CD14-positive monocyte (primary cell): ENCODE results near the gene CDKN2C. TPM values are rescaled to one million over a fixed set of nuclear protein-coding genes. Genes with fewer than 3 reads are reported as not detected.

Source experiments
- DNase-seq, 3 donors: peaks; one replicate each; pipeline ENCODE4 v3.0.0-alpha.2; 2011 to 2022
- H2AFZ ChIP-seq: 2 replicates; pipeline ENCODE4 v1.6.0; 2012; ENCODE audit warnings: mild to moderate bottlenecking, low read depth, low read length, inconsistent platforms; ENCODE audit not compliant: insufficient read depth, poor library complexity, severe bottlenecking
- H3K27ac ChIP-seq, 2 donors: 1 replicate in 1 of 2; 2 replicates in 1 of 2; pipeline ENCODE4 v1.5.1; 2012 to 2013; ENCODE audit warnings: low read length in 2 of 2, control low read depth in 1 of 2, inconsistent platforms in 1 of 2, low read depth in 1 of 2, mild to moderate bottlenecking in 1 of 2
- H3K27me3 ChIP-seq, 2 donors: one replicate each; pipeline versions ENCODE4 v1.6.0 to v1.6.1; 2011 to 2013; ENCODE audit warnings: low read length in 2 of 2; ENCODE audit not compliant: control insufficient read depth in 2 of 2, insufficient read depth in 2 of 2
- H3K36me3 ChIP-seq, 2 donors: replicated peaks in 1 of 2; 1 replicate in 1 of 2; 2 replicates in 1 of 2; pipeline versions ENCODE4 v1.5.1 to v1.6.1; 2012 to 2013; ENCODE audit warnings: low read length in 2 of 2, control low read depth in 1 of 2, inconsistent platforms in 1 of 2, mild to moderate bottlenecking in 1 of 2; ENCODE audit not compliant: insufficient read depth in 2 of 2, control insufficient read depth in 1 of 2
- H3K4me1 ChIP-seq, 2 donors: 1 replicate in 1 of 2; 2 replicates in 1 of 2; pipeline versions ENCODE4 v1.5.1 to v1.6.1; 2012 to 2013; ENCODE audit warnings: low read length in 2 of 2, control low read depth in 1 of 2, inconsistent platforms in 1 of 2, mild to moderate bottlenecking in 1 of 2, moderate library complexity in 1 of 2; ENCODE audit not compliant: insufficient read depth in 2 of 2, control insufficient read depth in 1 of 2
- H3K4me2 ChIP-seq: replicated peaks from 2 replicates; pipeline ENCODE3; 2012; ENCODE audit warnings: low read length, moderate library complexity, mild to moderate bottlenecking; ENCODE audit not compliant: poor library complexity, severe bottlenecking; ENCODE audit errors: extremely low read depth
- H3K4me3 ChIP-seq, 3 experiments: fragments of 200-600 bp in 1 of 3; sonication (generic) in 1 of 3; replicated peaks in 1 of 3; 1 replicate in 2 of 3; 2 replicates in 1 of 3; pipeline ENCODE4 v1.5.1; 2011 to 2013; ENCODE audit warnings: low read length in 3 of 3, mild to moderate bottlenecking in 3 of 3, control low read depth in 2 of 3, low read depth in 2 of 3, inconsistent platforms in 1 of 3, moderate library complexity in 1 of 3
- H3K79me2 ChIP-seq: 2 replicates; pipeline ENCODE4 v1.6.0; 2012; ENCODE audit warnings: mild to moderate bottlenecking, control low read depth, inconsistent platforms, low read length, moderate library complexity; ENCODE audit not compliant: insufficient read depth
- H3K9ac ChIP-seq: 2 replicates; pipeline ENCODE4 v1.6.0; 2017; ENCODE audit warnings: low read length, mild to moderate bottlenecking; ENCODE audit not compliant: insufficient read depth, poor library complexity, severe bottlenecking
- H3K9me3 ChIP-seq, 2 donors: replicated peaks in 1 of 2; 1 replicate in 1 of 2; 2 replicates in 1 of 2; pipeline versions ENCODE4 v1.5.1 to v1.6.1; 2012 to 2013; ENCODE audit warnings: low read length in 2 of 2, control low read depth in 1 of 2; ENCODE audit not compliant: control insufficient read depth in 1 of 2, insufficient read depth in 1 of 2
- H4K20me1 ChIP-seq: 2 replicates; pipeline ENCODE4 v1.6.0; 2012; ENCODE audit warnings: mild to moderate bottlenecking, low read length, control low read depth, moderate library complexity; ENCODE audit not compliant: insufficient read depth
- H3K27ac Mint-ChIP-seq, 7 donors: one replicate each; pipeline ENCODE4 v1.8.0; 2020; ENCODE audit warnings: mild to moderate bottlenecking in 7 of 7, mixed read lengths in 7 of 7, moderate library complexity in 6 of 7, inconsistent platforms in 2 of 7
- H3K27me3 Mint-ChIP-seq, 3 donors: one replicate each; pipeline ENCODE4 v1.8.0; 2021 to 2022; ENCODE audit warnings: low read depth in 3 of 3, mild to moderate bottlenecking in 3 of 3, mixed read lengths in 3 of 3, moderate library complexity in 3 of 3, inconsistent platforms in 1 of 3
- H3K36me3 Mint-ChIP-seq, 2 donors: one replicate each; pipeline ENCODE4 v1.8.0; 2020; ENCODE audit warnings: mixed read lengths in 2 of 2, inconsistent platforms in 1 of 2, mild to moderate bottlenecking in 1 of 2
- H3K4me1 Mint-ChIP-seq: one replicate; pipeline ENCODE4 v1.8.0; 2020; ENCODE audit warnings: mild to moderate bottlenecking, mixed read lengths
- H3K4me3 Mint-ChIP-seq, 2 donors: one replicate each; pipeline ENCODE4 v1.8.0; 2020; ENCODE audit warnings: mild to moderate bottlenecking in 2 of 2, mixed read lengths in 2 of 2, moderate library complexity in 1 of 2
- H3K9me3 Mint-ChIP-seq, 7 donors: one replicate each; pipeline ENCODE4 v1.8.0; 2020 to 2022; ENCODE audit warnings: mixed read lengths in 7 of 7, mild to moderate bottlenecking in 6 of 7, moderate library complexity in 6 of 7, inconsistent platforms in 2 of 7
- CTCF ChIP-seq: fragments of 200-600 bp; IDR thresholded peaks from one replicate; pipeline ENCODE4 v1.8.0; 2022; ENCODE audit warnings: antibody characterized with exemption, mild to moderate bottlenecking
- WGBS: methylation state at CpG from one replicate; pipeline ENCODE4 v1.1.5; 2013; ENCODE audit warnings: missing lambda C conversion rate; ENCODE audit not compliant: insufficient coverage; 5-methylcytosine and 5-hydroxymethylcytosine counted together
- intact Hi-C, 2 donors: fragments of 100-400 bp; cut with micrococcal nuclease; formaldehyde crosslinking; loops; one replicate each; pipeline versions ENCODE4 v1.15.0 to v1.15.1; 2023
- polyA plus RNA-seq, 3 donors: library from polyadenylated mRNA; depleted of rRNA in 1 of 3; unstranded in 2 of 3; stranded (reverse) in 1 of 3; fragments of 300-500 nt in 2 of 3; fragments of >200 nt in 1 of 3; fragmentation: Illumina TruSeq in 2 of 3; gene quantifications; 1 replicate in 2 of 3; 2 replicates in 1 of 3; pipeline ENCODE4 v1.2.3, GENCODE V29; 2012 to 2021

CDKN2C gene
- polyA plus RNA-seq, 3 donors, result 5.3 to 9.9 (median 7.4) TPM

DNA sequence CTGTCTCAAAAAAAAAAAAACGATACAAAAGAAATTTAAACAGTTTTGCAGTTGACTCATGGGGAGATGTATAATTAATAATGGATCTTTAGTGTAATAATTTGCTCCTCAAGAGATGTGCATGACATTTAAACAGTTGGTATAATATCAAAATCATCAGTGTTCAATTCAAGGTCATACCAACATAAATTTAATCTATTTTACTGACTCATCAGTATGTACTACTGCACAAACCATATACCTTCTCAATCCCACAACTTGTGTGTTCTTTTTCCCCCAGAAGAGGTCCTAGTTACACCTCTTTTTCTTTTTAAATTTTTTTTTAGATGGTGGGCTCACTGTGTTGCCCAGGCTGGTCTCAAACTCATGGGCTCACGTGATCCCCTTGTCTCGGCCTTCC is 23.6 kb downstream of the CDKN2C start:
- Mint-ChIP-seq H3K4me1 (peaks cover 1% of the 10 kb centered on the region), H3K4me3 (no peak overlapping the region), H3K27ac (no peak overlapping the region), H3K27me3 (peaks cover 14 to 28% (median 23%) of the 10 kb centered on the region in 3 donors), H3K36me3 (no peaks in the 10 kb centered on the region), H3K9me3 (peaks cover 0 to 2% (median 2%) of the 10 kb centered on the region in 7 donors)
- no peaks in the 10 kb centered on the region for H3K36me3 ChIP-seq
- H4K20me1 ChIP-seq, result no peaks in the 10 kb centered on the region
- no peaks in the 10 kb centered on the region for H3K4me1 ChIP-seq
- no peak overlapping the region for H3K27ac ChIP-seq
- intact Hi-C loops, result no loop called here
- H3K27me3 ChIP-seq, result peaks cover 3 to 6% of the 10 kb centered on the region in 2 donors
- H3K79me2 ChIP-seq, result no peaks in the 10 kb centered on the region
- no peak overlapping the region for H3K4me3 ChIP-seq
- no peak overlapping the region for H3K9ac ChIP-seq
- no peak overlapping the region for H3K4me2 ChIP-seq
- no CpG with 5 or more reads among the region's 3 CpGs for WGBS
- H3K9me3 ChIP-seq, result no peaks in the 10 kb centered on the region
- TF ChIP-seq CTCF, result no peak
- H2AFZ ChIP-seq, result no peak overlapping the region
- DNase-seq, result no peak

DNA sequence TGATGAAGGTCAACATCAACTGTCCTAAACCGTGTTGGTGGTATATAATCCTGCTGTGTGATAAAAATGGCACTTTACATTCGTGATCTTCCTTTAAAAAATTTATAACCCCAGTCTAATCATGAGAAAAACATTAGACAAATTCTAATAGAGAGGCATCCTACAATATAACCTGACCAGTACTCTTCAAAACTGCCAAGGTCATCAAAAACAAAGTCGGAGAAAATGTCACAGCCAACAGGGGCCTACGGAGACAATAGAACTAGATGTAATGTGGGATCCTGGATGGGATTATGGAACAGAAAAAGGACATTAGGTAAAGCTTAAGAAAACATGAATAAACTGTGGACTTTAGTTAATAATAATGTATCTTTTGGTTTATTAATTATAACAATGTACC is 25.0 kb downstream of the CDKN2C start:
- no peak for DNase-seq
- H3K9me3 Mint-ChIP-seq, result peaks cover 0 to 10% (median 2%) of the 10 kb centered on the region in 7 donors
- H4K20me1 ChIP-seq, result no peaks in the 10 kb centered on the region
- H3K4me3 ChIP-seq, result no peak overlapping the region
- peaks cover 8% of the 10 kb centered on the region for H3K4me1 Mint-ChIP-seq
- H3K9ac ChIP-seq, result no peak overlapping the region
- H3K36me3 Mint-ChIP-seq, result no peaks in the 10 kb centered on the region
- H3K27me3 ChIP-seq, result peaks cover 3 to 5% of the 10 kb centered on the region in 2 donors
- H3K27ac Mint-ChIP-seq, result no peak overlapping the region
- no peak overlapping the region for H3K4me3 Mint-ChIP-seq
- H3K27ac ChIP-seq, result no peak overlapping the region
- no peaks in the 10 kb centered on the region for H3K79me2 ChIP-seq
- H2AFZ ChIP-seq, result no peak overlapping the region
- H3K27me3 Mint-ChIP-seq, result peaks cover 14 to 26% (median 21%) of the 10 kb centered on the region in 3 donors
- H3K4me1 ChIP-seq, result peaks cover 5 to 6% of the 10 kb centered on the region in 2 donors
- WGBS, result no CpG with 5 or more reads among the region's 4 CpGs
- H3K9me3 ChIP-seq, result no peaks in the 10 kb centered on the region
- intact Hi-C loops, result no loop called here
- no peaks in the 10 kb centered on the region for H3K36me3 ChIP-seq
- no peak overlapping the region for H3K4me2 ChIP-seq
- no peak for TF ChIP-seq CTCF
